Natural killer cell (primary cell): ENCODE data around the gene ANTXR2. TPM values are rescaled to one million over a fixed set of nuclear protein-coding genes. Genes with fewer than 3 reads are reported as not detected.

ENCODE experiments used
- ATAC-seq, 3 donors: fragments of 150-1000 bp in 2 of 3; fragments of 200-7000 bp in 1 of 3; cut with Tn5 transposase; 1 replicate in 1 of 3; 2 replicates in 2 of 3; pipeline ENCODE4 v1.10.0; 2021; ENCODE audit warnings: mild to moderate bottlenecking in 2 of 3, moderate library complexity in 2 of 3
- DNase-seq, 2 donors: peaks; one replicate each; pipeline versions ENCODE4 v3.0.0 to v3.0.0-alpha.2; 2013 to 2021; ENCODE audit warnings: mixed read lengths in 1 of 2
- H3K27ac ChIP-seq: one replicate; pipeline ENCODE4 v1.5.1; 2013; ENCODE audit warnings: mild to moderate bottlenecking, low read length
- H3K27me3 ChIP-seq: one replicate; pipeline ENCODE4 v1.6.1; 2013; ENCODE audit warnings: low read length; ENCODE audit not compliant: control insufficient read depth, insufficient read depth
- H3K36me3 ChIP-seq: one replicate; pipeline ENCODE4 v1.6.1; 2013; ENCODE audit warnings: low read length; ENCODE audit not compliant: control insufficient read depth, insufficient read depth
- H3K4me1 ChIP-seq: one replicate; pipeline ENCODE4 v1.6.1; 2013; ENCODE audit warnings: low read length; ENCODE audit not compliant: control insufficient read depth, insufficient read depth
- H3K4me3 ChIP-seq: one replicate; pipeline ENCODE4 v1.5.1; 2013; ENCODE audit warnings: low read length
- H3K9me3 ChIP-seq: one replicate; pipeline ENCODE4 v1.6.1; 2013; ENCODE audit warnings: low read length; ENCODE audit not compliant: control insufficient read depth, insufficient read depth
- H3K27ac Mint-ChIP-seq, 2 donors: one replicate each; pipeline ENCODE4 v1.8.0; 2022; ENCODE audit warnings: mild to moderate bottlenecking in 2 of 2, mixed read lengths in 2 of 2, moderate library complexity in 1 of 2
- H3K27me3 Mint-ChIP-seq, 2 donors: one replicate each; pipeline ENCODE4 v1.8.0; 2022; ENCODE audit warnings: low read depth in 2 of 2, mixed read lengths in 2 of 2
- H3K36me3 Mint-ChIP-seq: one replicate; pipeline ENCODE4 v1.8.0; 2022; ENCODE audit warnings: mixed read lengths
- H3K4me1 Mint-ChIP-seq, 2 donors: one replicate each; pipeline ENCODE4 v1.8.0; 2022; ENCODE audit warnings: mixed read lengths in 2 of 2
- H3K4me3 Mint-ChIP-seq: one replicate; pipeline ENCODE4 v1.8.0; 2022; ENCODE audit warnings: mild to moderate bottlenecking, moderate library complexity, mixed read lengths
- H3K9me3 Mint-ChIP-seq, 2 donors: one replicate each; pipeline ENCODE4 v1.8.0; 2022; ENCODE audit warnings: mixed read lengths in 2 of 2
- CTCF ChIP-seq: fragments of 200-600 bp; IDR thresholded peaks from one replicate; pipeline ENCODE4 v1.8.0; 2022; ENCODE audit warnings: antibody characterized with exemption
- WGBS: methylation state at CpG from one replicate; pipeline ENCODE4 v1.1.7; 2013; ENCODE audit warnings: missing lambda C conversion rate; ENCODE audit not compliant: insufficient coverage; 5-methylcytosine and 5-hydroxymethylcytosine counted together
- intact Hi-C: fragments of 100-400 bp; cut with micrococcal nuclease; formaldehyde crosslinking; loops from one replicate; pipeline ENCODE4 v1.14.2; 2022
- total RNA-seq, 4 donors: library from RNA; stranded (reverse); fragments of 120-200 nt in 1 of 4; gene quantifications; one replicate each; pipeline versions ENCODE4 v1.2.3 to v1.2.4, GENCODE V29; 2013 to 2022

Gene ANTXR2
- total RNA-seq, 3 donors from 2014 or later (not counting 1 experiment from before 2014, with no cell fraction given), result 7.8 to 28.3 (median 10.0) TPM

GRCh38 chr4:80026100-80026499, 46.9 kb downstream of the ANTXR2 start:
- no peak for DNase-seq
- Mint-ChIP-seq H3K9me3 (no peaks in the 10 kb centered on the region), H3K36me3 (no peaks in the 10 kb centered on the region), H3K4me1 (no peaks in the 10 kb centered on the region), H3K4me3 (no peak overlapping the region), H3K27ac (no peak overlapping the region), H3K27me3 (no peaks in the 10 kb centered on the region)
- no peaks in the 10 kb centered on the region for H3K4me1 ChIP-seq
- no peaks in the 10 kb centered on the region for H3K9me3 ChIP-seq
- no peak for TF ChIP-seq CTCF
- WGBS, result 96% methylated on average over 2 of the region's 4 CpGs
- no peak overlapping the region for H3K4me3 ChIP-seq
- H3K36me3 ChIP-seq, result peaks cover 8% of the 10 kb centered on the region
- intact Hi-C loops, result no loop called here
- no peak for ATAC-seq
- H3K27ac ChIP-seq, result no peak overlapping the region
- H3K27me3 ChIP-seq, result no peaks in the 10 kb centered on the region

- ATAC-seq (no peak), DNase-seq (no peak)
- no peaks in the 10 kb centered on the region for H3K36me3 Mint-ChIP-seq
- peaks cover 5% of the 10 kb centered on the region for H3K36me3 ChIP-seq
- no peak overlapping the region for H3K4me3 ChIP-seq
- no peaks in the 10 kb centered on the region for H3K27me3 Mint-ChIP-seq
- H3K4me3 Mint-ChIP-seq, result no peak overlapping the region
- 92% methylated on average over 1 of the region's 1 CpG for whole genome bisulfite sequencing
- no peaks in the 10 kb centered on the region for H3K4me1 ChIP-seq
- no peaks in the 10 kb centered on the region for H3K9me3 Mint-ChIP-seq
- no peak overlapping the region for H3K27ac ChIP-seq
- intact Hi-C loops, result no loop called here
- no peaks in the 10 kb centered on the region for H3K27me3 ChIP-seq
- H3K9me3 ChIP-seq, result no peaks in the 10 kb centered on the region
- TF ChIP-seq CTCF, result no peak
- no peak overlapping the region for H3K27ac Mint-ChIP-seq
- H3K4me1 Mint-ChIP-seq, result no peaks in the 10 kb centered on the region
Measured at GRCh38 chr4:80024335-80024734, 48.7 kb downstream of the ANTXR2 start.

GRCh38 chr4:80022282-80022681, 50.7 kb downstream of the ANTXR2 start:
- Mint-ChIP-seq H3K9me3 (no peaks in the 10 kb centered on the region), H3K27ac (no peak overlapping the region), H3K4me1 (no peaks in the 10 kb centered on the region), H3K27me3 (no peaks in the 10 kb centered on the region), H3K36me3 (no peaks in the 10 kb centered on the region), H3K4me3 (no peak overlapping the region)
- Histone ChIP-seq H3K4me1 (no peaks in the 10 kb centered on the region), H3K36me3 (no peaks in the 10 kb centered on the region), H3K9me3 (no peaks in the 10 kb centered on the region), H3K27me3 (no peaks in the 10 kb centered on the region), H3K4me3 (no peak overlapping the region), H3K27ac (no peak overlapping the region)
- 100% methylated on average over 2 of the region's 3 CpGs for WGBS
- ATAC-seq, result no peak
- no peak for TF ChIP-seq CTCF
- no peak for DNase-seq
- intact Hi-C loops, result no loop called here

- H3K4me3 Mint-ChIP-seq, result no peak overlapping the region
- H3K4me1 Mint-ChIP-seq, result no peaks in the 10 kb centered on the region
- peaks cover 1% of the 10 kb centered on the region for H3K36me3 ChIP-seq
- no peak overlapping the region for H3K4me3 ChIP-seq
- DNase-seq (peak in 1 of 2 donors; percentile 20), ATAC-seq (no peak)
- H3K9me3 ChIP-seq, result no peaks in the 10 kb centered on the region
- H3K27ac ChIP-seq, result no peak overlapping the region
- no peaks in the 10 kb centered on the region for H3K27me3 ChIP-seq
- 83% methylated on average over 1 of the region's 2 CpGs for WGBS
- no peaks in the 10 kb centered on the region for H3K27me3 Mint-ChIP-seq
- H3K27ac Mint-ChIP-seq, result no peak overlapping the region
- intact Hi-C loops, result no loop called here
- TF ChIP-seq CTCF, result no peak
- no peaks in the 10 kb centered on the region for H3K9me3 Mint-ChIP-seq
- H3K4me1 ChIP-seq, result peaks cover 4% of the 10 kb centered on the region
- H3K36me3 Mint-ChIP-seq, result no peaks in the 10 kb centered on the region
Measured at GRCh38 chr4:80017125-80017854, 55.7 kb downstream of the ANTXR2 start.
